Calu3 (cell line): ENCODE results near the gene TRIM67. TPM values are rescaled to one million over a fixed set of nuclear protein-coding genes. Genes with fewer than 3 reads are reported as not detected.

Experiments used
- BruUV-seq: library from RNA; stranded (reverse); fragments of 400-500 nt; replicated peaks from 2 replicates; lab custom pipeline; 2021; lab: Mats Ljungman, UMichigan
- CTCF ChIA-PET: fragments of 300-600 bp; sonication (Branson Sonifier 250); formaldehyde crosslinking; loops from one replicate; lab custom pipeline; 2022; ENCODE audit warnings: antibody characterized with exemption; lab: Charles Lee
- DNase-seq: peaks from one replicate; pipeline ENCODE4 v3.0.0; 2022
- H3K27ac Mint-ChIP-seq: one replicate; pipeline ENCODE4 v1.8.0; 2022; ENCODE audit warnings: mixed read lengths; ENCODE audit not compliant: unreplicated experiment
- H3K27me3 Mint-ChIP-seq: one replicate; pipeline ENCODE4 v1.8.0; 2022; ENCODE audit warnings: mixed read lengths; ENCODE audit not compliant: unreplicated experiment
- H3K36me3 Mint-ChIP-seq: one replicate; pipeline ENCODE4 v1.8.0; 2022; ENCODE audit warnings: mild to moderate bottlenecking, moderate library complexity, mixed read lengths; ENCODE audit not compliant: insufficient read depth, unreplicated experiment
- H3K4me1 Mint-ChIP-seq: one replicate; pipeline ENCODE4 v1.8.0; 2022; ENCODE audit warnings: mild to moderate bottlenecking, low read depth, mixed read lengths; ENCODE audit not compliant: unreplicated experiment
- H3K4me3 Mint-ChIP-seq: one replicate; pipeline ENCODE4 v1.8.0; 2022; ENCODE audit warnings: mild to moderate bottlenecking, low read depth, moderate library complexity, mixed read lengths; ENCODE audit not compliant: unreplicated experiment
- H3K9me3 Mint-ChIP-seq: one replicate; pipeline ENCODE4 v1.8.0; 2022; ENCODE audit warnings: low read depth, mixed read lengths; ENCODE audit not compliant: unreplicated experiment
- intact Hi-C: fragments of 100-400 bp; cut with micrococcal nuclease; formaldehyde crosslinking; loops from one replicate; pipeline ENCODE4 v1.10.0; 2022; ENCODE audit not compliant: unreplicated experiment
- total RNA-seq: library from RNA; stranded (reverse); gene quantifications from 2 replicates; pipeline ENCODE4 v1.2.3, GENCODE V29; 2022
- TF ChIP-seq, protein P1 (sequence below): fragments of 200-600 bp; IDR thresholded peaks from one replicate; pipeline ENCODE4 v1.8.0; 2022; ENCODE audit warnings: antibody characterized with exemption; ENCODE audit not compliant: unreplicated experiment

TRIM67 gene
- total RNA-seq, 1 experiment from 2014 or later, result 0.09 TPM

DNA sequence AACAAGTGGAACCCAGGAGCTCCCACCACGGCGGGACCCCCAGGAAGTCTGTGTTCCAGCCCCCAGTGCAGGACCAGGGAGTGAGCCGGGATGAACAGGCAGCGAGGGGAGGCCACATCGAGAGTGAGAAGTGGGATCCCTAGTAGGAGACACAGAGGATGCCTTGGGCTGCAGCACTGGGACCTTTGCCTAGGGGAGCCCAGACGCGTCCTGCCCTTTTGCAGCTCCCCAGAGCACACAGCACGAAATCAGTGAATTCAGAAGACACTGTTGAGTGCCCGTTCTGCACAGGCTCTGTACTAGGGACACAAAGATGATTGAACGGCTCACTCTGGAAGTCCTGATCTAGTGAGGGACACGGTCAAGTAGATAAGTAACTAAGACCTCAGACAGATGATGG is 23.5 kb downstream of the TRIM67 start:
- CTCF ChIA-PET, result no interaction called here
- TF ChIP-seq, protein P1, sequence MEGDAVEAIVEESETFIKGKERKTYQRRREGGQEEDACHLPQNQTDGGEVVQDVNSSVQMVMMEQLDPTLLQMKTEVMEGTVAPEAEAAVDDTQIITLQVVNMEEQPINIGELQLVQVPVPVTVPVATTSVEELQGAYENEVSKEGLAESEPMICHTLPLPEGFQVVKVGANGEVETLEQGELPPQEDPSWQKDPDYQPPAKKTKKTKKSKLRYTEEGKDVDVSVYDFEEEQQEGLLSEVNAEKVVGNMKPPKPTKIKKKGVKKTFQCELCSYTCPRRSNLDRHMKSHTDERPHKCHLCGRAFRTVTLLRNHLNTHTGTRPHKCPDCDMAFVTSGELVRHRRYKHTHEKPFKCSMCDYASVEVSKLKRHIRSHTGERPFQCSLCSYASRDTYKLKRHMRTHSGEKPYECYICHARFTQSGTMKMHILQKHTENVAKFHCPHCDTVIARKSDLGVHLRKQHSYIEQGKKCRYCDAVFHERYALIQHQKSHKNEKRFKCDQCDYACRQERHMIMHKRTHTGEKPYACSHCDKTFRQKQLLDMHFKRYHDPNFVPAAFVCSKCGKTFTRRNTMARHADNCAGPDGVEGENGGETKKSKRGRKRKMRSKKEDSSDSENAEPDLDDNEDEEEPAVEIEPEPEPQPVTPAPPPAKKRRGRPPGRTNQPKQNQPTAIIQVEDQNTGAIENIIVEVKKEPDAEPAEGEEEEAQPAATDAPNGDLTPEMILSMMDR, result no peak
- Mint-ChIP-seq H3K4me3 (no peak overlapping the region), H3K4me1 (no peaks in the 10 kb centered on the region), H3K9me3 (no peaks in the 10 kb centered on the region), H3K27ac (no peak overlapping the region), H3K36me3 (no peaks in the 10 kb centered on the region), H3K27me3 (peaks cover 95% of the 10 kb centered on the region)
- no peak for DNase-seq
- no TSS peak for BruUV-seq
- intact Hi-C loops, result no loop called here

DNA sequence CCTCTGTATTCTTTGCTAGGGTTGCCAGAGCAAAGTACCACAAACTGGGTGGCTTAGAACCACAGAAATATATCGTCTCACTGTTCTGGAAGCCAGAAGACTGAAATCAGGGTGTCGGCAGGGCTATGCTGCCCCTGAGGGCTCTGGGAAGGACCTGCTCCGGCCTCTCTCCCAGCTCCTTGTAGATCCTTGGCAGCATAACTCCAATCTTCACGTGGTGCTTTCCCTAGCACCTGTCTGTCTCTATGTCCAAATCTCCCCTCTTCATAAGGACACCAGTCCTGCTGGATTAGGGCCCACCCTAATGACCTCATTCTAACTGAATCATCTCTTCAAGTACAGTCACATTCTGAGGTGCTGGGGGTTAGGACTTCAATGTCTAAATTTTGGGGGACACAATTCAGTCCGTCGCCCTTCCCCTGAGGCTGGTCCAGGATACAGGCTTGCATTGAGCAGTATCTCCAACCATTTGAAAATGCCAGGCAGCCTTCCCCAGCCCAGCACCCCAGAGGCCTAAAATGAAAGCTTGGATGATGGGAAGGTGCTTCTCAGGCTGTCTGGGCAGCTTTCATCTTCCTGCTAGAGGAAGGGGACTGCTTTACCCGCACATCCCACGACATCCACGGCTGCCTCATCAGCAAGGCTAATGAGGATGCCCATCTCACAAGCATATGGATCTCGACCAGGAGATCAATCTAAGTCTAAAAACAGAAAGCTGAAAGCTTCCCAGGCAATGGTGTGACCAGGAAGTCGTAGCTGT is 24.7 kb downstream of the TRIM67 start:
- CTCF ChIA-PET, result no interaction called here
- Mint-ChIP-seq H3K27ac (no peak overlapping the region), H3K4me3 (no peak overlapping the region), H3K4me1 (no peaks in the 10 kb centered on the region), H3K9me3 (no peaks in the 10 kb centered on the region), H3K36me3 (no peaks in the 10 kb centered on the region), H3K27me3 (peaks cover 95% of the 10 kb centered on the region)
- intact Hi-C loops, result no loop called here
- no TSS peak for BruUV-seq
- DNase-seq, result no peak
- TF ChIP-seq, protein P1, result no peak

DNA sequence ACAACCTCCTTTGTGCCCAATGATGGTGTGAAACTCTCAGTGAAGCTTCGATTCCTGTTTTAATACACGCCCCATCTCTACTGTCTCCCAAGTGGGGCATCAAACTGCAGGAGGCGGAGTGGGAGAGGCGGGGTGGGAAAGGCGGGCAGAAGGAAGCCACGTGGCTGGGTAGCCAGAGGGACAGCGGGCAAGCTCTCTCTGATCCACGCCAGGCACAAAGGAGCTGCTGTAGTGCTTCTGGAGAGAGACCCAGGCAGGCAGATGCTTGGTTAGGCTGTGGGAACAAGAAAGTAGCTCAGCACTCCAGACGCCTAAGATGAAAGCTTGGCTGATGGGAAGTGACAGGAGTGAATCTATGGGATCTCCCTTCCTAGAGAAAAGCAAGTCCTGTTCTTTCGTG is 25.7 kb downstream of the TRIM67 start:
- DNase-seq, result no peak
- H3K27me3 Mint-ChIP-seq, result peaks cover 86% of the 10 kb centered on the region
- H3K9me3 Mint-ChIP-seq, result no peaks in the 10 kb centered on the region
- peaks cover 3% of the 10 kb centered on the region for H3K4me1 Mint-ChIP-seq
- no peak overlapping the region for H3K4me3 Mint-ChIP-seq
- CTCF ChIA-PET, result no interaction called here
- H3K36me3 Mint-ChIP-seq, result no peaks in the 10 kb centered on the region
- BruUV-seq, result no TSS peak
- H3K27ac Mint-ChIP-seq, result no peak overlapping the region
- TF ChIP-seq, protein P1, result no peak
- intact Hi-C loops, result no loop called here

DNA sequence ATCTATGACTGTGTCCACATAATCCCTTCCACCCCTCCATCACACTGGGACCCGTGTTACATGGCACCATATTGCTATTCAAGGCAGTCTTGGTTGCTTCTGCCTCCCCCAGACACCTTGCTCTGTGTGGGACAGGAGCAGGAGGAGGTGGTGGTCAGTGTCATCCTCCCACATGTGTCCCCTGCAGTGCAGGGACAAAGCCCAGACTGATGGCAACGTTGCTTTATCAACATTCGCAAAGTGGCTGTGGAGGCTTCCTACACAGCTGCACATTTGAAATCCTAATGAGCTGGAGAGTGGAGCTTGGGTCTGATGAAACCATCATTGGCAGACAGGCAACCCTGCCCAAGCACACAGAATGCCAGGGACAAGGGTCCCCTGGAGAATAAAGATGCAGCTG is 26.2 kb downstream of the TRIM67 start:
- Mint-ChIP-seq H3K27ac (no peak overlapping the region), H3K9me3 (no peaks in the 10 kb centered on the region), H3K4me3 (no peak overlapping the region), H3K4me1 (peaks cover 8% of the 10 kb centered on the region), H3K36me3 (no peaks in the 10 kb centered on the region), H3K27me3 (peaks cover 82% of the 10 kb centered on the region)
- no TSS peak for BruUV-seq
- no peak for DNase-seq
- TF ChIP-seq, protein P1, result no peak
- CTCF ChIA-PET, result no interaction called here
- intact Hi-C loops, result no loop called here
